NCI-H2196 (cell line): ENCODE results near the gene AFF3.

Source experiments
- DNase-seq: peaks from one replicate; lab custom pipeline; 2025; ENCODE audit not compliant: unreplicated experiment; lab: John Stamatoyannopoulos, UW

AFF3 gene

DNA sequence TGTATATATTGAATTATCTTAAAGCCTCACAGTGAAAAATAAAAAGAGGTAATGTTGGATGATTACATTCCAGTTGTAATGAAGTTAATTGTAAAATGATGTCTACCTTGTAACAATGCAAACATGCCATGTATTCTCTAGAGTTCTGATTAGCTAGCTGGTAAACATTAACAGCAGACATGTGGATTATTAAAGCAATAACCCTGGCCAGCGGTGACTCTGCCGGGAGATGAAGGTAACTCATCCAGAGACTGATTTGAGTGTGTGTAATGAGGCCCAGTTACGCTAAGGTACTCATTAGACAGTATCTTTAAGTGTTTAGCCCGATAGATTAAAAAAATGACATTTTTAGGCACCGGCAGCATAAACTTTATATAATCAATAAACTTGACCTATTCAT lies 573.0 kb downstream of the AFF3 start:
- DNase-seq, result no peak

DNA sequence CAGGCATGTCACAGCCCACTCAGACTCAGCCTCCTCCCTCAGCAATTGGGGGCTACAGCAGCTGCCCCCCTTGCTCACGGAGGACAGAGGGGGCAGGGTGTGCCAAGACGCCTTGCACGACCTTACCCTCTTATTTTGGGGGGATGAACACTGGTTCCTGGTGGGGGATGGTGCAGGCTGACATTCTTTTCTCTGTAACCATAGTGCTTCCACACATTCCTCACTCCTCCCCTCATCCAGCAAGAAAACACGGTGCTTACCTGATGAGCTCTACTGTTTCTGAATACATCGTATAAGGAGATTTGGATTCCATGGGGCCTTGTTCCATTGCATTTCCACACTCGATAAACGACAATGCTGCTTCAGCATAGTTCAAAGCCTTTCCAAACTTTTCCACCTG lies 577.2 kb downstream of the AFF3 start:
- no peak for DNase-seq

DNA sequence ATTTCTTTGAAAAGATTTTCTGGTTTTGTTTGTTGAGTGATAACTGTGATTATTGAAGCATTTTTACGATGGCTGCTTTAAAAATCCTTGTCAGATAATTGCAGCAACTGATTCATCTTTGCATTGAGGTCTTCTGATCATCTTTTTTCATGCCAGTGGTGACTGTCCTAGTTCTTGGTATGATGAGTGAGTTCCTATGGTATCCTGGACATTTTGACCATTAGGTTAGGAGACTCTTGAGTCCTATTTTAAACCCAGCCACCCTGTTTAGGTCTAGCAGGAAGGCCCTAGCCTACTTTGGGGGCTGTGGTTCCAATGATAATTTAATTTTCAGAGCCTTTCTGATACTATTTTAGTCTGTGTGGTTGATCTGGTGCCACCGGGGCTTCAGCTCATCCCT lies 579.9 kb downstream of the AFF3 start:
- no peak for DNase-seq

DNA sequence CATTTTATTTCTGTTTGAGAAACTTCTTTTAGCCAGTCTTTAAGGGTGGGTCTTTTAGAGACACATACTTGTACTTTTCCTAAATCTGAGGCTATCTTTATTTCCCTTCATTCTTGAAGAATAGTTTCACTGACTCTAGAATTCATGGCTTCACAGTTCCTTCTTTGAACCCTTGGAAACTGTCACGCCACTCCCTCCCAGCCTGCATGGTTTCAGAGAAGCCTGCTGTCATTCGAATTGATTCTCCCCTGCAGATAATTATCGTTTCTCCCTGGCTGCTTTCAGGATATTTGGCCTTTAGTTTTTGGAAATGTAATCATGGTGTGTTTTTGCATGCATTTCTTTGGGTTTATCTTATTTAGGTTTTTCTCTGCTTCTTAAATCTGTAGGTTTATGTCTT lies 580.6 kb downstream of the AFF3 start:
- DNase-seq, result no peak

DNA sequence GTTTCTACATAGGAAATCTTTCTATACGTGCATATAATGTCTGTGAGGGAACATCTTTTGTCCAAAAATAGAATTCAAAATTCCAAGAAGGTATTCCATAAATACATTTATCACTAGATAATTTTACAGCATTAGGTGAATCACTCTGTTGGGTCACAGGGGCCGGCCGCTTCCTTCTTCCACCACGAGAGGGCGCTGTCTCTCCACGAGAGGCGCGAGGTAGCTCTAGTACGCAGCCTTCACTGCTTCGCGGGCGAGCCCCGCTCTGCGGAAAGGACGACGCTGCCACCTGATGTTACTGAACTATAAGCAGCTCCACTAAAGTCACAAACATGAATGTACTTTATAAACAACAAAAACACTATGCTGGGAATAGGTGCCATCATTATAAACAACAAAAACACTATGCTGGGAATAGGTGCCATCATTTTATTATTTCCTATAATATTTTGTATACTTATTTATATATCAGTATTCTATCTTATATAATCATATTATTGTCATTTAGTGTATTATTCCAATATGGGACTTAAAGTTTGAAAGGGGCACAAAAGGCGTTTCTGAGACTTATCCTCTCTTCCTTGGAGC lies 583.2 kb downstream of the AFF3 start:
- peak; percentile 87 for DNase-seq

DNA sequence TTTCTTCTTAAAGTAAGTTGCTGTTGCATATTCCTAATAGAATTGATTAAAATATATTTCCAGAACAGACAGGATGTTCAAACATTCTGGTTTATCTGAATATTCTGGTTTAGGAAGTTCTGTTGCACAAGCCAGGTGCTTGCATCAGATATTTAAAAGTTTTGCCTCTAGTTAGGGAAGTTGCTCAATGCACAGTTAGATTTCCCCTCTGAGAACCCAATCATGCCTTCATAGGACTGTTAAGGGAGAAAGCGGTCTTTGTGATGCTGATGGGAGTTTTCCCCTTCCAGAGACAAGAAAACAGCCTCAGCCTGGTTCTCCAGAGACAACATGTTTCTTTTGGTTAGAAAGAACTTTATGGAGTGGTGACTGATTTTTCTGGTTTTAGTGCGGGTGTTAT lies 587.0 kb downstream of the AFF3 start:
- DNase-seq, result no peak

DNA sequence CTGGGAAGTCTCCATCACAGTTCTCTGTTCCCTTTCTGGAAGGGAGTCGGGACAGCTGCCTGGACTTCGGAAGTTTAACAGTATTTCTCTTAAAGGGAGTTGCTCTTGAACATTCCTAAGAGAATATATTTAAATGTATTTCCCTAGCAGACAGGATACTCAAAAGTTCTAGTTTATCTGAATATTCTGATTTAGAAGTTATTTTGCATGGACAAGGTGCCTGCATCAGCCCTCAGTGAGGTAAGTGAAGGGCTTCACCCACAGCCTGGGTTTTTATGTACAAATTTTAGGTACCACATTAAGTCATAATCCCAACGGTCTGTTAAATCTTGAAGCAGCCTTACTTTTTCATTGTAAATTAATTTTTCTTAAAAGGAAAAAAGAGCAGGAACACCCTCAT lies 587.5 kb downstream of the AFF3 start:
- no peak for DNase-seq

DNA sequence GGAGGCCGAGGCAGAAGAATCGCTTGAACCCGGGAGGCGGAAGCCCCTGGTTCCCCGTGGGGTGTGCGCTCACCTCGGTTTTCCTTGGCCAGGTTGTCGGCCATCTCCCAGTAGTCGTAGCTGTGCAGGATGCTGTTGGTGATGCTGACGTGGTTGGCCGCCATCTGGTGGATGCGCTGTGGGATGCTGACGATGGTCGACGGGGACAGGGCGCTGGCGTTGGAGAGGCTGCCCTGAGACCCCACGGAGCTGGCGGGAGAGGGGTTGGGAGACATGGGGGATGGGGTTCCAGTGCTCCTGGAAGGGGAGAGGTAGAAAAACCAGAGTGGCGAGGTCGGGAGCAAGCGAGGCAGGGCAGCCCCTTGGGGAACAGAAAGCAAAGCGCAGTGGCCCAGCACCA lies 588.2 kb downstream of the AFF3 start:
- no peak for DNase-seq

DNA sequence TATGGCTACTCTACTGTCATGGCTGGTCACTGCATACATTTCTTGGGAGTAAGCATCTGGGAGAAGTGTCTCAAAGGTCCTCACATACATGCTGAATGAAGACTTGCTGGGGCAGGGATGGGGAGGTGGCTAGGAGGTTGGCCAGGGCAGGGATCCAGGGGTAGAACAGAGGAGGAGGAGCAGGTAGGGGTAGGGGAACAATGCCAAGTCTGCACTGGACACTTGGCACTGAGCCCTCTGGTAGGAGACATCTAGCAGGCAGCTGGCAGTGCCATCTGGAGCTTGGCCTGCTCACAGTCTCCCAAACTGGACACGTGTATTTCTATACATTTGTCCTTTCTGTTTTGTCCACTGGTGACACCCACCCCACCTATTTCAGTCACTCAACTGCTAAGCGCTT lies 589.9 kb downstream of the AFF3 start:
- DNase-seq, result peak; percentile 89

DNA sequence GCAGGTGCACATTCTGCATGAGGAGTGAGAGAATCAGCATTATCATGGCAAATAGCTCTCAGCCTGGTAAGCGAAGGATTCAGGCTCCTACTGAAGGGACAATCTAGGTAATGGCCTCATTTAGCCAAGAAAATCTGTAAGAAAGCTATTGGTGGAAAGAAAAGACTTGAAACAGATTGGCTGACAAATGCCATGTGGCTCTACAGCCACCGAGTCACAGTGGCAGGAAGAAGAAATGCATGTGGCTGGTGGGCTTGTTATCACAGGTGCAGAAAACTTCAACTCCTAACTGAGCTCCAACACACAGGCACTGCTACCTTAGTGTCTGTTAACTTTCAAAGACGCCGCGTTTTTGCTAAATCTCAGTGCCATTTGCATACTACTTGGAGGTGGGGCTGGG lies 592.0 kb downstream of the AFF3 start:
- no peak for DNase-seq

DNA sequence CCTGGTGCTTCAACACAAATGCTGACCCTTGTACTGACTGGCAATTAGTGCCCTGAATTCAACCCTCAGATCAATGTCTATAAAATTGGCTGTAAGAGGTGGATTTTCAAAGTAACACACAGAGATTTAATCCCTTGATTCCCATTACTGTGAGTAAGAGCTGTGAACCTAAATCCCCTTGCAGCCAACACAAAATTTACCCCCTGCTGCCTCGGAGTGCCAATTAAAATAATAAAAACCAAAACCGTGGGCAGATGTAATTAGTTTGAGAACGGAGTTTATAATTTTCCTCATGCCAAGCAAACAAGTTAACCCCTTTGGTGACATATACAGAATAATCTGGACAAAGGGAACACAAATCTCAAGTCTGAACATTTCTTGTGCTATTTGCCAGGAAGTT lies 596.8 kb downstream of the AFF3 start:
- no peak for DNase-seq

DNA sequence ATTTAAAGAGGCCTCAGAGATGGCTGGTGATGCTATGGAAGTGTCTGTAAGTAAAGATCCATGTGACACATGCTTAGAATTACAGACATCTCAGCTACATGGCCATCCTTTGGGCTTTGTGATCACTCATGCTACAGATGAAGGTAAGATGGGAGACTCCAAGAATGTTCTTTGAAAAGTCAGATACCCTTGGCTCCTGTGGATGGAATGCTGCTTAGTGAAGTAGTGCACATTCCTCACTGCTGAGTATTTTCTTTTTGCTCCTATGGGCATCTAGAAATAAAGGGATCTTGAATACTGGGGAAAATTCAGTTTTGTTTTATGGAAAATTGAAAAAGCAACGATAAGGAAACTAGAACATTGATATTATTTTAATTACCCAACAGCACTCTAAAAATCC lies 597.3 kb downstream of the AFF3 start:
- DNase-seq, result no peak

DNA sequence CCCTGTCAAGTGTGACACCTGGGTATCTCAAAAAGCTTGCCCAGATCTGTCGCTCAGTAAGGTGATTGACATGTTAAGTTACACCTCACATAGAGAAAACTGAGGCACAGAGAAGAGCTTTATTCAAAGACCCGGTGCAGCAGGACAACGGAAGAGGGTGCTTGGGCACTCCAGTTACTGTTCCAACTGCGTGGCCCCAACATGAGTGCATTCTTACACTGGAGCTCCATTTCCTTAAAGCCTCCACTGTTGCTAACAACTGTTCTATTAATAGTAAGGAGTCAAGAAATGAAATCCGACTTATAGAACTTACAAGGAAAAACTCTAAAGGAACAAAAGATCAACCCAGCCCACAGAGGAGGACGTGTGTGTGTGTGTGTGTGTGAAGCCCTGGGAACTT lies 597.8 kb downstream of the AFF3 start:
- no peak for DNase-seq

DNA sequence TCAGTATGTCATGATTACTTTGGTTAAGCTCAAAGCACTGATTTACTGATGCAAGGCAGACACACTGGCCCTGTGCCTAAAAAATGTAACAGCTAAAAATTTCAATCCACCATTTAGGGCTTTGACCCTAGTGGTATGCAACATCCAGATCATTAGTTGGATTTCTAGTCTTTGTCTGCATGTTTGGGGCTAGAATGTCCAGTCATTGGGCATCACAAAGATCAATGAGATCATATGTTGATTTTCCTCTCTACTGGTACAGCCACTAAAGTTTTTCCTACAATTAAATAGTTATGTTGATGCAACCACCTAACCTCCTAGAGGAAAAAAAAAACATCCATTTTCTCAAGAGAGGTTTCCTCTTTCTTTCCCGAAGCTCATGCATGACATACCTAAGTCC lies 599.1 kb downstream of the AFF3 start:
- DNase-seq, result no peak

DNA sequence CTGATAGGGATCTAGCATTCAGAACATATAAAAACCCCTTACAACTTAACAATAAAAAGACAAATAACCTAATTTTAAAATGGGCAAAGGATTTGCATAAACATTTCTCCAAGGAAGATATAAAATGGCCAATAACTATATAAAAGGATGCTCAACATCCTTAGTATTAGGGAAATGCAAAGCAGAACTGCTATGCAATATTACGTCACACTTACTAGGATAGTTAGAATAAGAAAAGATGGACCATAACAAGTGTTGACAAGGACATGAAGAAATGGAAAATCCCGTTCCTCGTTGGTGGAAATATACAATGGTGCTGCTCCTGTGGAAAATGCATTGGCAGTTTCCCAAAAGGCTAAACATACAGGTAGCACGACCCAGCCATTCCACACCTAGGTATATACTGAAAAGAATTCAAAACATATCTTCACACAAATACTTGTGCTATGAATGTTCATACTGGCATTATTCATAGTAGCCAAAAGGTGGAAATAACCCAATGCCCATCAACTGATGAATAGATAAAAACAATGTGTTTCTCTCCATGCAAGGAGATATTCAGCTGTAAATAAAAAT lies 604.4 kb downstream of the AFF3 start:
- no peak for DNase-seq

DNA sequence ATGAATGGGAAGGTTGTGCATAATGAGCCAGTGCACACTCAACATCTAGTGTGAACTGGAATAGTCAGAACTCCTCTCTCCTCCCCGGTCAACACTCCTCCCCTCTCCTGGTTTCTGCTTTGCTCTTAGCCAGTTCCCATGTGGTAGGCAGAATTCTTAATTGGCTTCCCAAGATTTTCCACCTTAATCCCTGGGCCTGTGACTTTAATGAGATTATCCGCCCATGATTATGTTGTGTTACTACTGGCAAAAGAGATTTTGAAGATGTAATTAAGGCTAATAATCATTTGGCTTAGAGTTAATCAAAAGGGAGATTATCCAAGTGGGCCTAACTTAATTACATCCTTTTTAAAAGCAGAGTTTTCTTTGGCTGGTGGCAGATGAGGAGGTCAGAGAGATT lies 618.3 kb downstream of the AFF3 start:
- DNase-seq, result no peak

DNA sequence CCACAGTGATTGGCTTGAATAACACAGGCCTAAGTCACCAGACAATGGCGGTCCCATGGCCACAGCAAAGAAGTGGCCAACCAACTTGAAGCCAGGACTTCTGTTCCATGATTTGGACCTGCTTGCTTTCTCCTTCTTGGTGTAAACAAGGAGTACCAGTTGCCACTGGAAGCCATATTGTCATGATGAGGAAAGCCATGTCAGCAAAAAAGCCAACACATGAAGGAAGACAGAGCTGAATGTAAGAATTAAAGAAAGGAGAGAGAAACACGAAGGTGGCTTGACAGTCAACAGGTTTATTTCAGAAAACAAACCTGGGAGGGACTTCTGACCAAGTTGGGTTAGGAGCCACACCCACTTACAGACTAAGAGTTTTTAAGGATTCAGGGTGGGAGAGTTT lies 620.2 kb downstream of the AFF3 start:
- DNase-seq, result no peak

DNA sequence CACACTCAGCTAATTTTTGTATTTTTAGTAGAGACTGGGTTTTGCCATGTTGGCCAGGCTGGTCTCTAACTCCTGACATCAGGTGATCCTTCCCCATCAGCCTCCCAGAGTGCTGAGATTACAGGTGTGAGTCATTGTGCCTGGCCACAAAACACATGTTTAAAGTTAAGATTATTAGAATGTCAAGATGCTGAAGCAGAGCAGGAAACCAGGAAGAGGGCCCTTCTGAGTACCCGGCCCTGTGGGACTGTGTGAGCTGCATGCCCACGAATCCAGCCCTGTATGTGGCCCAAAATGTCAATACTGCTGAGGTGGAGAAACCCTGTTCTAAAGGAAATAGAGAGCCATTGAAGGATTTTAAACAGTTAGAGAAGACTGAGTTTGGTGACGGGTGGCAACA lies 621.6 kb downstream of the AFF3 start:
- DNase-seq, result no peak

DNA sequence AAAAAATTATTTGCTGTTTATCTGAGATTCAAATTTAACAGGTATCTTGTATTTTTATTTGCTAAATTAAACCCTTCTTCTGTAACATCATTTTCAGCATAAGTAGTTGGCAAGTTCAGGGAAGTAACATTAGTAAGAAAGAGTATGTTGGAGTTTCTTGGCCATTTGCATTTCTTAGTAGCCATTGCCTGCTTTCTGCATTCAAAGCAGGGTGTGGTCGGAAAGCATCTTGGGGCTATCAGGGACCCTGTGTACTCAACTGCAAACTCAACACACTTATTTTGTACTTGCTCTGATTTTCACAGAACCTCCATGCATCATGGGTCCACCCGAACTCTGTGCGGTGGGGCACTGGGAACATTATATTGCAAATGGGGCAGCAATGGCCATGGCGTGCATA lies 622.2 kb downstream of the AFF3 start:
- DNase-seq, result no peak

DNA sequence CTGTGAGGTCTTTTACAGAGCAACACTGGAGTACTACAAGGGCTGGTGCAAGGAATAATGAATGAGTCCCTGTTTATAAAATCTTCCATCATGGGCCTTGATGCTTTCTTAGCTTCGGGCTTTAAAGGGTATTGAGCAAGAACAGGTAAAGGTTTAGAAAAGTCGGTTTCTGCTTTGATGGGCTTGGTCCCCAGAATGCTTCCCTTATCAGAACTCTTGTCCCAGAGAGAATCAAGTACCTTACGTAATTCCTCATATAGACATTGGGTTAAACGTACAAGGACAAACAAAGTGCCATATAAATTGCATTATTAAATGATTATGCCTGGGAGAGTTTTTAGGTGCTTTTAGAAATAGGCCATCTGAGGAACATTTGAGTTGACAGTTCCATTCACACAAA lies 628.0 kb downstream of the AFF3 start:
- DNase-seq, result no peak

DNA sequence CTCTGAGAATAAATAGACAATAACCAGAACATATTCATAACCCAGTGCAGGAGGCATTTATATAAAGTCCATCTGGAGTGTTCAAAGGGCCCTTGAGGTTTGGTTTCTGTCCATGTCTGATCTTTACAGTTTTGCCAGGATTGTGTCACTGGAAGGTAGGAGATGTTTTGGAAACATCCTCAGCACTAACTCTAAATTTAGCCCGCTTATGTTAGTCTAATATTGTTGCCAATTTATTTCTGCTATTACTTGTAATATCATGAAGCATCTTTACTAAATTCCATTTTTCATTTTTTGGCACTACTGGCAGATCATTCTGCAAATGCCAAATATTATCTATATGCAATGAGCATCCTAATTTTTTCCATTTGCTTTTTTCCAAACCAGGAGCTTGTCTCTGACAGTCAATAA lies 630.2 kb downstream of the AFF3 start:
- DNase-seq, result no peak

DNA sequence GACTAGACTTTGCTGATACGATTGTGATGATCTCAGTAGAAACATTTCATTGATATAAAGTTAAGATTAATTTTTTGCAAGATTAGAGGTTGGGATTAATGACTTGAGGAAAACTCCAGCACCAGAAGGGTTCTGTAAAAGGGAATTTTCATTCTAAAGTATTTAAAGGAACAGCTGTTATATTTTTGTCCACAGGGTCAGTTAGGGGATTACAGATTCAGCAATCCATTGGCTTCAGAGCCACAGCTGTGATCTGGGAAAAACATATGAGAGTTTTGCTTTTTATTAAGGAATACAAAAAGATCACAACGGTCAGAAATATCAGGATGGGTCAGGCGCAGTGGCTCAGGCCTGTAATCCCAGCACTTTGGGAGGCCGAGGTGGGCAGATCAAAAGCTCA lies 633.0 kb downstream of the AFF3 start:
- DNase-seq, result no peak
